Neural cell (in vitro differentiated cells): ENCODE results near the gene ASB4. TPM values are rescaled to one million over a fixed set of nuclear protein-coding genes. Genes with fewer than 3 reads are reported as not detected.
A peak's percentile ranks its signal among the peaks of the same experiment; 100 is the strongest.

Source experiments
- H2AFZ ChIP-seq: fragments of 200-600, 300-800 bp; sonication (generic), shearing (Covaris generic); 2 replicates; pipeline ENCODE4 v1.6.0; 2014; ENCODE audit warnings: low read depth, mild to moderate bottlenecking, antibody characterized with exemption, low read length, moderate library complexity
- H3F3A ChIP-seq: fragments of 200-600 bp; shearing (Covaris generic); 2 replicates; pipeline ENCODE4 v1.6.1; 2016; ENCODE audit warnings: mild to moderate bottlenecking, moderate library complexity, mixed read lengths, antibody characterized with exemption, low read length; ENCODE audit not compliant: insufficient read depth, poor library complexity, severe bottlenecking
- H3K27ac ChIP-seq: fragments of 200-600, 300-800 bp; sonication (generic), shearing (Covaris generic); 2 replicates; pipeline ENCODE4 v1.5.1; 2014; ENCODE audit warnings: mild to moderate bottlenecking, low read length, moderate library complexity
- H3K27me3 ChIP-seq: fragments of 300-800, 200-600 bp; sonication (generic), shearing (Covaris generic); 2 replicates; pipeline ENCODE4 v1.6.0; 2014; ENCODE audit warnings: mild to moderate bottlenecking, low read depth, low read length, moderate library complexity; ENCODE audit not compliant: insufficient read depth
- H3K36me3 ChIP-seq: fragments of 300-800, 200-600 bp; sonication (generic), shearing (Covaris generic); 2 replicates; pipeline ENCODE4 v1.5.1; 2014; ENCODE audit warnings: mild to moderate bottlenecking, antibody characterized with exemption, low read length, moderate library complexity; ENCODE audit not compliant: insufficient read depth
- H3K4me2 ChIP-seq: fragments of 300-800, 200-600 bp; sonication (generic), shearing (Covaris generic); 2 replicates; pipeline ENCODE4 v1.6.0; 2014; ENCODE audit warnings: mild to moderate bottlenecking, low read length
- H3K4me3 ChIP-seq: fragments of 300-800, 200-600 bp; sonication (generic), shearing (Covaris generic); 2 replicates; pipeline ENCODE4 v1.5.1; 2014; ENCODE audit warnings: mild to moderate bottlenecking, low read length, moderate library complexity
- H3K79me2 ChIP-seq: fragments of 200-600 bp; shearing (Covaris generic); replicated peaks from 2 replicates; pipeline ENCODE4 v1.6.0; 2014; ENCODE audit warnings: mild to moderate bottlenecking, low read length, moderate library complexity; ENCODE audit not compliant: insufficient read depth
- H3K9ac ChIP-seq: fragments of 300-800, 200-600 bp; sonication (generic), shearing (Covaris generic); 2 replicates; pipeline ENCODE4 v1.6.1; 2016; ENCODE audit warnings: mild to moderate bottlenecking, low read length, mixed read lengths
- H3K9me2 ChIP-seq: fragments of 200-600 bp; shearing (Covaris generic); 2 replicates; pipeline ENCODE4 v1.6.1; 2016; ENCODE audit warnings: mild to moderate bottlenecking, low read length, mixed read lengths; ENCODE audit not compliant: insufficient read depth
- H3K9me3 ChIP-seq: fragments of 200-600, 300-800 bp; sonication (generic), shearing (Covaris generic); 2 replicates; pipeline ENCODE4 v1.6.1; 2016; ENCODE audit warnings: mild to moderate bottlenecking, mixed run types, low read length, moderate library complexity, mixed read lengths
- H4K20me1 ChIP-seq: fragments of 200-600 bp; shearing (Covaris generic); 2 replicates; pipeline ENCODE4 v1.6.1; 2016; ENCODE audit warnings: mild to moderate bottlenecking, mixed run types; ENCODE audit not compliant: insufficient read depth
- EP300 ChIP-seq: fragments of 450-650 bp; conservative IDR thresholded peaks from 2 replicates; pipeline ENCODE4 v1.6.1; 2014; ENCODE audit warnings: antibody characterized with exemption, mild to moderate bottlenecking, moderate library complexity; ENCODE audit not compliant: poor library complexity, severe bottlenecking
- EZH2 ChIP-seq: fragments of 200-600, 300-800 bp; shearing (Covaris generic), sonication (generic); IDR thresholded peaks from 2 replicates; pipeline ENCODE4 v1.6.1; 2014; ENCODE audit warnings: antibody characterized with exemption, low read length, borderline replicate concordance, mild to moderate bottlenecking; ENCODE audit not compliant: insufficient read depth, poor library complexity, severe bottlenecking
- MXI1 ChIP-seq: fragments of 450-650 bp; conservative IDR thresholded peaks from 2 replicates; pipeline ENCODE4 v1.6.1; 2014; ENCODE audit warnings: antibody characterized with exemption, mild to moderate bottlenecking; ENCODE audit not compliant: poor library complexity, severe bottlenecking
- POLR2AphosphoS5 ChIP-seq: IDR thresholded peaks from 2 replicates; pipeline ENCODE4 v1.6.1; 2012
- RAD21 ChIP-seq: fragments of 450-650 bp; conservative IDR thresholded peaks from 2 replicates; pipeline ENCODE4 v1.6.1; 2014; ENCODE audit warnings: antibody characterized with exemption, mild to moderate bottlenecking, moderate library complexity
- SMC3 ChIP-seq: fragments of 450-650 bp; conservative IDR thresholded peaks from 2 replicates; pipeline ENCODE4 v1.6.1; 2014; ENCODE audit warnings: antibody characterized with exemption, mild to moderate bottlenecking, moderate library complexity; ENCODE audit not compliant: poor library complexity
- TAF1 ChIP-seq: IDR thresholded peaks from 2 replicates; pipeline ENCODE4 v1.6.1; 2012; ENCODE audit warnings: low read depth
- polyA plus RNA-seq: library from polyadenylated mRNA; depleted of rRNA; stranded (reverse); fragments of >200 nt; gene quantifications from 2 replicates; pipeline ENCODE4 v1.2.3, GENCODE V29; 2014
- TF ChIP-seq, protein P1 (sequence below): fragments of 450-650 bp; IDR thresholded peaks from 2 replicates; pipeline ENCODE4 v1.5.1; 2014; ENCODE audit warnings: antibody characterized with exemption, mild to moderate bottlenecking, moderate library complexity; ENCODE audit not compliant: poor library complexity, severe bottlenecking
- TF ChIP-seq, protein P2 (sequence below): IDR thresholded peaks from 2 replicates; pipeline ENCODE4 v1.6.1; 2012; ENCODE audit warnings: borderline replicate concordance

Gene ASB4
- polyA plus RNA-seq, 1 donor from 2014 or later = 0.11 TPM

DNA sequence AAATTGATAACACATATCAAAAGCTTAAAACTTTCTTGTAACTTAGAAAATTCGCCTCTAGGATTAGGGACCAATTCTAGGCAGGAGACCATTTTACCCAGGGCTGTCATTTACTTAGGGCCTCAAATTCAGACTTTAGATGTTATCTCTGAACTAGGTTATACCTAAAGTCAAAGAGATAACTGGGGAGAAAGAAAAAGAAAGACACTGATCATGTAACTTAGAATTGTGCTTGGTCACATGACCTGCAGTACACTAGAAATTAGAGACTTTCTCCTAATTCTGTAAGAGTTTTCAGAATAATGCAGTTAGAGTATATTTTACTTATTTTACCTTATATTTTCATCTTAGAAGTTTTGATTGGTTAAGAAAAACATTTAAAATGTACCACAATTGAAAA is 16.7 kb downstream of the ASB4 start:
- no peak for TF ChIP-seq EZH2
- TF ChIP-seq POLR2AphosphoS5 = no peak
- TF ChIP-seq, protein P1, sequence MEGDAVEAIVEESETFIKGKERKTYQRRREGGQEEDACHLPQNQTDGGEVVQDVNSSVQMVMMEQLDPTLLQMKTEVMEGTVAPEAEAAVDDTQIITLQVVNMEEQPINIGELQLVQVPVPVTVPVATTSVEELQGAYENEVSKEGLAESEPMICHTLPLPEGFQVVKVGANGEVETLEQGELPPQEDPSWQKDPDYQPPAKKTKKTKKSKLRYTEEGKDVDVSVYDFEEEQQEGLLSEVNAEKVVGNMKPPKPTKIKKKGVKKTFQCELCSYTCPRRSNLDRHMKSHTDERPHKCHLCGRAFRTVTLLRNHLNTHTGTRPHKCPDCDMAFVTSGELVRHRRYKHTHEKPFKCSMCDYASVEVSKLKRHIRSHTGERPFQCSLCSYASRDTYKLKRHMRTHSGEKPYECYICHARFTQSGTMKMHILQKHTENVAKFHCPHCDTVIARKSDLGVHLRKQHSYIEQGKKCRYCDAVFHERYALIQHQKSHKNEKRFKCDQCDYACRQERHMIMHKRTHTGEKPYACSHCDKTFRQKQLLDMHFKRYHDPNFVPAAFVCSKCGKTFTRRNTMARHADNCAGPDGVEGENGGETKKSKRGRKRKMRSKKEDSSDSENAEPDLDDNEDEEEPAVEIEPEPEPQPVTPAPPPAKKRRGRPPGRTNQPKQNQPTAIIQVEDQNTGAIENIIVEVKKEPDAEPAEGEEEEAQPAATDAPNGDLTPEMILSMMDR = no peak
- no peak for TF ChIP-seq SMC3
- TF ChIP-seq MXI1 = no peak
- TF ChIP-seq, protein P2, sequence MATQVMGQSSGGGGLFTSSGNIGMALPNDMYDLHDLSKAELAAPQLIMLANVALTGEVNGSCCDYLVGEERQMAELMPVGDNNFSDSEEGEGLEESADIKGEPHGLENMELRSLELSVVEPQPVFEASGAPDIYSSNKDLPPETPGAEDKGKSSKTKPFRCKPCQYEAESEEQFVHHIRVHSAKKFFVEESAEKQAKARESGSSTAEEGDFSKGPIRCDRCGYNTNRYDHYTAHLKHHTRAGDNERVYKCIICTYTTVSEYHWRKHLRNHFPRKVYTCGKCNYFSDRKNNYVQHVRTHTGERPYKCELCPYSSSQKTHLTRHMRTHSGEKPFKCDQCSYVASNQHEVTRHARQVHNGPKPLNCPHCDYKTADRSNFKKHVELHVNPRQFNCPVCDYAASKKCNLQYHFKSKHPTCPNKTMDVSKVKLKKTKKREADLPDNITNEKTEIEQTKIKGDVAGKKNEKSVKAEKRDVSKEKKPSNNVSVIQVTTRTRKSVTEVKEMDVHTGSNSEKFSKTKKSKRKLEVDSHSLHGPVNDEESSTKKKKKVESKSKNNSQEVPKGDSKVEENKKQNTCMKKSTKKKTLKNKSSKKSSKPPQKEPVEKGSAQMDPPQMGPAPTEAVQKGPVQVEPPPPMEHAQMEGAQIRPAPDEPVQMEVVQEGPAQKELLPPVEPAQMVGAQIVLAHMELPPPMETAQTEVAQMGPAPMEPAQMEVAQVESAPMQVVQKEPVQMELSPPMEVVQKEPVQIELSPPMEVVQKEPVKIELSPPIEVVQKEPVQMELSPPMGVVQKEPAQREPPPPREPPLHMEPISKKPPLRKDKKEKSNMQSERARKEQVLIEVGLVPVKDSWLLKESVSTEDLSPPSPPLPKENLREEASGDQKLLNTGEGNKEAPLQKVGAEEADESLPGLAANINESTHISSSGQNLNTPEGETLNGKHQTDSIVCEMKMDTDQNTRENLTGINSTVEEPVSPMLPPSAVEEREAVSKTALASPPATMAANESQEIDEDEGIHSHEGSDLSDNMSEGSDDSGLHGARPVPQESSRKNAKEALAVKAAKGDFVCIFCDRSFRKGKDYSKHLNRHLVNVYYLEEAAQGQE = no peak
- no peak for TF ChIP-seq RAD21
- no peak for TF ChIP-seq TAF1
- TF ChIP-seq EP300 = no peak
- Histone ChIP-seq H3K27me3 (no peaks in the 10 kb centered on the region), H3K36me3 (no peaks in the 10 kb centered on the region), H2AFZ (no peak overlapping the region), H4K20me1 (no peaks in the 10 kb centered on the region), H3K27ac (peak overlapping the region; percentile 93), H3K9ac (no peak overlapping the region), H3F3A (no peaks in the 10 kb centered on the region), H3K4me3 (no peak overlapping the region), H3K4me2 (no peak overlapping the region), H3K9me3 (no peaks in the 10 kb centered on the region), H3K79me2 (no peaks in the 10 kb centered on the region), H3K9me2 (no peaks in the 10 kb centered on the region)

DNA sequence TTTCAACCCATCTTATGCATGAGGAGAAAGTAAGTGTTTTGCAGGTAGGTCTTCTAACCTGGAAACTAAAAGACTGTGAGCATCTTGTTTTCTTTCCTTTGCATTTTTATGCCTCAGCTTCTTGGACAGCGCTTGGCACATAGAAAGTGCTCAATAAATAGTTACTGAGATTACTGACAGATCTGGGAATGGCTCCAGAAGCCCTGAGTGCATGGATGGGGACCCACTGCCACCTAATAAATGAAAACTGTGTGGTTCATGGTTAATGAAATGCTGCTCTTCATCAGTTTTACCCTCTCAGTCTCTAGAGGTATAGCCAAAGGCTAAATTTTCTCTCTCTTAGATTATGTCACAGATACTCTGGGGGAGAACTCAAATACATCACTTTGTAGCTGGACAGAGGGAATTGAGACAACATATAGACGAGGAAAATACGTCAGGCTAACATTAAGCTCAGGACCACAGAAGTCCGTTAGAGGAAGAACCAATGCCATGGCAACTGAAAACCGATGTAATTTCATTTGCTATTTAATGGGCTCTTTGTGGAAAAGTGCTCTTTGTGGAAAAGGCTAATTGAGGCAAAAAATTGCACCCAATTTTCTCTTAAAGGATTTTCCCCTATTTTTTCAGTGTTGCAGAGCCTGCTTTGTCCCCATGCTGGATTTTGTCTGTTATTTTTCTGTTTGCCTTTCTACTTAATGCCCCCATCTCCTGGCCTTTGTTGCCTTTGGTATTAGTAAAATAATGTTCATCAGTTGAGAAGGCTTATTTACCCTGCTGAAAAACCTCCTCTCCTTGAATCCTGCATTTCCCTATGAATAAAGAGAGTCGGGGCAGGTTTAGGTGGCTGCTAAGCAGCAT is 17.8 kb downstream of the ASB4 start:
- H3K4me2 ChIP-seq = peak overlapping the region; percentile 40
- H3K79me2 ChIP-seq = no peaks in the 10 kb centered on the region
- TF ChIP-seq, protein P2 = no peak
- TF ChIP-seq TAF1 (peak; percentile 8), MXI1 (no peak), EP300 (peak; percentile 40)
- TF ChIP-seq, protein P1 = no peak
- H3K9ac ChIP-seq = peak overlapping the region; percentile 61
- H3K36me3 ChIP-seq = no peaks in the 10 kb centered on the region
- H3K4me3 ChIP-seq = peak overlapping the region; percentile 43
- H3F3A ChIP-seq = no peaks in the 10 kb centered on the region
- H3K9me2 ChIP-seq = no peaks in the 10 kb centered on the region
- H3K27me3 ChIP-seq = no peaks in the 10 kb centered on the region
- H2AFZ ChIP-seq = peak overlapping the region; percentile 43
- no peaks in the 10 kb centered on the region for H3K9me3 ChIP-seq
- H4K20me1 ChIP-seq = no peaks in the 10 kb centered on the region
- peak overlapping the region; percentile 93 for H3K27ac ChIP-seq
